ENCODE results near the gene MX2.

- TF ChIP-seq, protein P1, sequence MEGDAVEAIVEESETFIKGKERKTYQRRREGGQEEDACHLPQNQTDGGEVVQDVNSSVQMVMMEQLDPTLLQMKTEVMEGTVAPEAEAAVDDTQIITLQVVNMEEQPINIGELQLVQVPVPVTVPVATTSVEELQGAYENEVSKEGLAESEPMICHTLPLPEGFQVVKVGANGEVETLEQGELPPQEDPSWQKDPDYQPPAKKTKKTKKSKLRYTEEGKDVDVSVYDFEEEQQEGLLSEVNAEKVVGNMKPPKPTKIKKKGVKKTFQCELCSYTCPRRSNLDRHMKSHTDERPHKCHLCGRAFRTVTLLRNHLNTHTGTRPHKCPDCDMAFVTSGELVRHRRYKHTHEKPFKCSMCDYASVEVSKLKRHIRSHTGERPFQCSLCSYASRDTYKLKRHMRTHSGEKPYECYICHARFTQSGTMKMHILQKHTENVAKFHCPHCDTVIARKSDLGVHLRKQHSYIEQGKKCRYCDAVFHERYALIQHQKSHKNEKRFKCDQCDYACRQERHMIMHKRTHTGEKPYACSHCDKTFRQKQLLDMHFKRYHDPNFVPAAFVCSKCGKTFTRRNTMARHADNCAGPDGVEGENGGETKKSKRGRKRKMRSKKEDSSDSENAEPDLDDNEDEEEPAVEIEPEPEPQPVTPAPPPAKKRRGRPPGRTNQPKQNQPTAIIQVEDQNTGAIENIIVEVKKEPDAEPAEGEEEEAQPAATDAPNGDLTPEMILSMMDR (IDR thresholded peaks at IDR 0.05) = no peak
- no peak for TF ChIP-seq POLR2A (IDR thresholded peaks at IDR 0.05)
These were observed 1.8 kb downstream of the MX2 start for GRCh38 chr21:41363370-41364270.
